GM10847 (cell line): Measurements from ENCODE around the gene SLC15A1.

ENCODE experiments used
- POLR2A ChIP-seq: IDR thresholded peaks from 2 replicates; pipeline ENCODE4 v1.6.1; 2011; ENCODE audit not compliant: insufficient read length; ENCODE audit errors: extremely low read depth

SLC15A1 gene

GRCh38 chr13:98665638-98665995 is 86.9 kb downstream of the SLC15A1 start:
- TF ChIP-seq POLR2A = no peak

- no peak for TF ChIP-seq POLR2A
Measured at GRCh38 chr13:98664924-98665637, 87.4 kb downstream of the SLC15A1 start.

GRCh38 chr13:98664510-98664909 is 88.0 kb downstream of the SLC15A1 start:
- TF ChIP-seq POLR2A = no peak

- TF ChIP-seq POLR2A = no peak
Measured at GRCh38 chr13:98664047-98664446, 88.4 kb downstream of the SLC15A1 start.

- no peak for TF ChIP-seq POLR2A
Measured at GRCh38 chr13:98658131-98658530, 94.3 kb downstream of the SLC15A1 start.

- TF ChIP-seq POLR2A = no peak
Measured at GRCh38 chr13:98657506-98658085, 94.9 kb downstream of the SLC15A1 start.

- no peak for TF ChIP-seq POLR2A
Measured at GRCh38 chr13:98656223-98656622, 96.2 kb downstream of the SLC15A1 start.

GRCh38 chr13:98653463-98653985 is 98.9 kb downstream of the SLC15A1 start:
- TF ChIP-seq POLR2A = no peak

- no peak for TF ChIP-seq POLR2A
Measured at GRCh38 chr13:98652721-98653462, 99.6 kb downstream of the SLC15A1 start.

GRCh38 chr13:98652276-98652675 is 100.2 kb downstream of the SLC15A1 start:
- TF ChIP-seq POLR2A = no peak

GRCh38 chr13:98651744-98652143 is 100.7 kb downstream of the SLC15A1 start:
- TF ChIP-seq POLR2A = no peak

- no peak for TF ChIP-seq POLR2A
Measured at GRCh38 chr13:98650396-98651107, 101.9 kb downstream of the SLC15A1 start.

- no peak for TF ChIP-seq POLR2A
Measured at GRCh38 chr13:98649861-98650260, 102.6 kb downstream of the SLC15A1 start.

- TF ChIP-seq POLR2A = no peak
Measured at GRCh38 chr13:98648686-98649085, 103.8 kb downstream of the SLC15A1 start.

GRCh38 chr13:98648141-98648540 is 104.3 kb downstream of the SLC15A1 start:
- no peak for TF ChIP-seq POLR2A
